ENCODE results near the gene NOL9. TPM values are rescaled to one million over a fixed set of nuclear protein-coding genes. Genes with fewer than 3 reads are reported as not detected.

The NOL9 gene
- total RNA-seq, 6 experiments from 2014 or later = 8.9 to 13.1 (median 10.7) TPM

DNA sequence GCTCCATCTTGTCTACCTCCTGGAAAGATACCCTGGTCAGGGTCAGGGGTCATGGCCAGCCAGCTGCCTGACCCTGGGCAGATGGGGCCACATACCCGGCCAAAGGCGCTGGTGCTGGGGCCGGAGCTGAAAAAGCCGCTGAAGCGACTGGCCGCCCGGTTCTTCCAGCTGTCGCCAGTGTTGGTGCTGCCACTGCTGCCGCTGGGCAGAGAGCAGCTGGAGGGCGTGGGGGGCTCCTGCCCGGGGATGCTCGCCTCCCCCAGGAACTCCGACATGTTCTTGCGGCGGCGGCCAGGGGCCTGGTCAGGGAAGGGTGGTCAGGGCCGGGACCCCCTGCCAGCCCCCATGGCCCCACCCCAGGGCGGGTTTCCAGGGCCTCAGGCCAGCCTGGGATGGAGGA, 81.2 kb downstream of the NOL9 start:
- no peaks in the 10 kb centered on the region for H3K36me3 ChIP-seq
- peak in 1 of 3 donors; percentile 28 for DNase-seq

DNA sequence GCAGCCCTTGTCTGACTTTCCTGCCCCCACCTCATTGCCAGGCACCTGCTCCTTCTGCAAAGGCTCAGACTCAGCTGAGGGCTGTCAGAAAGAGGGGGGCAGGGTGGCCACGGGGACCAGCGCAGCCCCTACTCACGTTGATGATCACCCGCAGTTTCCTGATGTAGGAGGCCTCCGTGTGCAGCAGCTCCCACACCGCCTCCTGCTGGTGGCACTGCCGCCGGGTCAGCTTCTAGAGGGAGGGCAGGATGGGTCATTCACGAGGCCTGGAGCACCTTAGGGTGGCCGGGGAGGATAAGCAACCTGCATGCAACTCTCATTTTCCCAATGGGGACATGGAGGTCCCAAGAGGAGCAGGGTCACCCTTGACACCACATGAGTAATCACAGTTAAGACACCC, 81.9 kb downstream of the NOL9 start:
- Histone ChIP-seq H3K9me3 (no peaks in the 10 kb centered on the region), H3K4me3 (peak overlapping the region in 1 of 3 donors; percentile 23), H3K27ac (peak overlapping the region in 2 of 3 donors; percentile 38 to 56), H3K4me1 (peaks cover 0 to 9% (median 2%) of the 10 kb centered on the region in 4 donors), H3K27me3 (no peaks in the 10 kb centered on the region), H3K36me3 (no peaks in the 10 kb centered on the region)
- TF ChIP-seq CTCF (IDR thresholded peaks at IDR 0.05) (no peak), POLR2A (IDR thresholded peaks at IDR 0.05) (no peak)
- no CpG with 5 or more reads among the region's 10 CpGs for WGBS (ENCODE audit: insufficient coverage, low coverage, low lambda C conversion rate, missing lambda C conversion rate)
- DNase-seq = peak in 1 of 3 donors; percentile 46
- intact Hi-C loops (cut with DNase I) = no loop called here
- ATAC-seq = no peak

More for the DNA sequence above, 81.2 kb downstream of the NOL9 start:
- no peak for ATAC-seq
- no peaks in the 10 kb centered on the region for H3K9me3 ChIP-seq
- no CpG with 5 or more reads among the region's 18 CpGs for WGBS (ENCODE audit: insufficient coverage, low coverage, low lambda C conversion rate, missing lambda C conversion rate)
- H3K4me3 ChIP-seq = no peak overlapping the region
- intact Hi-C loops (cut with DNase I) = no loop called here
- TF ChIP-seq CTCF (IDR thresholded peaks at IDR 0.05) = no peak
- TF ChIP-seq POLR2A (IDR thresholded peaks at IDR 0.05) = no peak
- H3K27ac ChIP-seq = no peak overlapping the region
- no peaks in the 10 kb centered on the region for H3K27me3 ChIP-seq
- peaks cover 0 to 9% (median 2%) of the 10 kb centered on the region in 4 donors for H3K4me1 ChIP-seq

- DNase-seq = peak; percentile 80 to 86 (median 81)
- Histone ChIP-seq H3K4me1 (peaks cover 0 to 9% (median 2%) of the 10 kb centered on the region in 4 donors), H3K27me3 (no peaks in the 10 kb centered on the region), H3K9me3 (no peaks in the 10 kb centered on the region), H3K27ac (peak overlapping the region in 2 of 3 donors; percentile 54 to 56), H3K36me3 (no peaks in the 10 kb centered on the region), H3K4me3 (peak overlapping the region in 1 of 3 donors; percentile 23)
- TF ChIP-seq POLR2A (IDR thresholded peaks at IDR 0.05) (peak; percentile 27), CTCF (IDR thresholded peaks at IDR 0.05) (no peak)
- peak; percentile 79 to 88 (median 84) for ATAC-seq
- intact Hi-C loops (cut with DNase I) = no loop called here
- 18% methylated on average over 5 of the region's 7 CpGs for WGBS (ENCODE audit: insufficient coverage, low coverage, low lambda C conversion rate, missing lambda C conversion rate)
These were observed 82.3 kb downstream of the NOL9 start for GRCh38 chr1:6471970-6472368.

Small RNA genes lying within 50 kb of the gene (small RNA-seq; reads per million reads assigned to genes)
- 0 reads per million in 2 experiments for gene RNU6-731P

Other genes with a start within 250 kb of the NOL9 start
- 10 to 100 TPM; 10.8 to 19.7 (median 14.1) TPM for gene ACOT7, start 160.7 kb downstream of the NOL9 start, total RNA-seq
- 1 to 10 TPM in 1 of 6 experiments, under 1 TPM in 2, not detected in 3; 0.27 to 1.2 (median 0.68) TPM for gene HES2, start 134.6 kb downstream of the NOL9 start, total RNA-seq
- gene ESPN, start 129.7 kb downstream of the NOL9 start, total RNA-seq = 100 to 1,000 TPM in 4 of 6 experiments, 10 to 100 TPM in 2; 81.6 to 149 (median 120) TPM
- gene TNFRSF25, start 88.3 kb downstream of the NOL9 start, total RNA-seq = 1 to 10 TPM; 1.1 to 3.2 (median 2.1) TPM
- 1 to 10 TPM in 5 of 6 experiments, under 1 TPM in 1; 0.70 to 2.3 (median 1.5) TPM for gene PLEKHG5, start 62.8 kb downstream of the NOL9 start, total RNA-seq
- under 1 TPM in 1 of 6 experiments, not detected in 5; 0.26 TPM for gene TAS1R1, start 794 bp upstream of the NOL9 start, total RNA-seq
- gene ZBTB48, start 25.5 kb upstream of the NOL9 start, total RNA-seq = 10 to 100 TPM in 4 of 6 experiments, 1 to 10 TPM in 2; 5.9 to 43.1 (median 19.5) TPM
- gene KLHL21, start 48.4 kb upstream of the NOL9 start, total RNA-seq = 10 to 100 TPM; 12.1 to 24.6 (median 20.0) TPM
- 1 to 10 TPM; 2.7 to 6.2 (median 4.5) TPM for gene PHF13, start 59.2 kb upstream of the NOL9 start, total RNA-seq
- 10 to 100 TPM in 4 of 6 experiments, 1 to 10 TPM in 2; 5.9 to 11.3 (median 10.3) TPM for gene THAP3, start 70.4 kb upstream of the NOL9 start, total RNA-seq
- gene DNAJC11, start 147.3 kb upstream of the NOL9 start, total RNA-seq = 10 to 100 TPM; 24.9 to 36.0 (median 28.6) TPM
- gene CAMTA1, start 230.9 kb upstream of the NOL9 start, total RNA-seq = 10 to 100 TPM; 32.3 to 49.4 (median 37.2) TPM

Measured in right lobe of liver (tissue), 6 donors.